Measurements from ENCODE around the gene NFU1.

DNA sequence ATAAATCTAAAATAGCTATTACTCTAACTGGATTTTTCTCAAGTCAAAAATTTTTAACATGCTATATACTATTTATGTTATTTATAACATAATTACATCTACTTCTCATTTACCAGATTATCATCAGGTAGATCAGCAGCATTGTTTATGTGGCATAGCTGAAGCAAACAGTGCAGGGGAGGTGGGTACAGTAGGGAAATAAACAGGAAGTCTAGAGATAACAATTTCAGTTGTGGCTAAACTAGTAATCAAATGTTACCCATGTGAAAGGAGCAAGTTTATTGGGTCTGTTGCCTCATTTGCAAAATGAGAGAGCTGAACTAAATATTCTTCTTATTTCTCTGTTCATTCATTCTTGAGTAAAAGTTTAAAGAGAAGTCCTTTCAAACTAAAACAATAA is 77.9 kb downstream of the NFU1 start:
- TF ChIP-seq, protein P1, sequence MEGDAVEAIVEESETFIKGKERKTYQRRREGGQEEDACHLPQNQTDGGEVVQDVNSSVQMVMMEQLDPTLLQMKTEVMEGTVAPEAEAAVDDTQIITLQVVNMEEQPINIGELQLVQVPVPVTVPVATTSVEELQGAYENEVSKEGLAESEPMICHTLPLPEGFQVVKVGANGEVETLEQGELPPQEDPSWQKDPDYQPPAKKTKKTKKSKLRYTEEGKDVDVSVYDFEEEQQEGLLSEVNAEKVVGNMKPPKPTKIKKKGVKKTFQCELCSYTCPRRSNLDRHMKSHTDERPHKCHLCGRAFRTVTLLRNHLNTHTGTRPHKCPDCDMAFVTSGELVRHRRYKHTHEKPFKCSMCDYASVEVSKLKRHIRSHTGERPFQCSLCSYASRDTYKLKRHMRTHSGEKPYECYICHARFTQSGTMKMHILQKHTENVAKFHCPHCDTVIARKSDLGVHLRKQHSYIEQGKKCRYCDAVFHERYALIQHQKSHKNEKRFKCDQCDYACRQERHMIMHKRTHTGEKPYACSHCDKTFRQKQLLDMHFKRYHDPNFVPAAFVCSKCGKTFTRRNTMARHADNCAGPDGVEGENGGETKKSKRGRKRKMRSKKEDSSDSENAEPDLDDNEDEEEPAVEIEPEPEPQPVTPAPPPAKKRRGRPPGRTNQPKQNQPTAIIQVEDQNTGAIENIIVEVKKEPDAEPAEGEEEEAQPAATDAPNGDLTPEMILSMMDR (IDR thresholded peaks at IDR 0.05; ENCODE audit: insufficient read depth, low read length, poor library complexity, severe bottlenecking) = no peak
- no peak for TF ChIP-seq EZH2phosphoT487 (conservative IDR thresholded peaks at IDR 0.05; ENCODE audit: low read length)

All from SU-DHL-6 (cell line).